ENCODE data around the gene NEDD8.

- TF ChIP-seq CTCF (IDR thresholded peaks at IDR 0.05) (no peak), POLR2A (IDR thresholded peaks at IDR 0.05) (no peak)
These were observed 17.3 kb upstream of the NEDD8 start for GRCh38 chr14:24249230-24250021.
